ENCODE results near the gene CANT1.

CANT1 gene

GRCh38 chr17:78988152-78988551, 21.4 kb downstream of the CANT1 start:
- no peaks in the 10 kb centered on the region for H3K27me3 ChIP-seq (ENCODE audit: control insufficient read depth in 2 of 2, insufficient read depth in 2 of 2, low read length in 2 of 2)
- H3K4me1 ChIP-seq (ENCODE audit: control insufficient read depth in 2 of 2, insufficient read depth in 2 of 2, low read length in 2 of 2) = peaks cover 18 to 19% of the 10 kb centered on the region in 2 donors
- no peak overlapping the region for H3K9ac ChIP-seq (ENCODE audit: low read depth in 1 of 2, low read length in 2 of 2)
- H3K4me3 ChIP-seq (ENCODE audit: low read length in 2 of 2) = no peak overlapping the region
- peaks cover 31% of the 10 kb centered on the region in 2 donors for H3K36me3 ChIP-seq (ENCODE audit: control insufficient read depth in 2 of 2, insufficient read depth in 2 of 2, low read length in 2 of 2)
- no peak overlapping the region for H3K27ac ChIP-seq (ENCODE audit: low read depth in 2 of 2, low read length in 2 of 2)
- no peaks in the 10 kb centered on the region for H3K9me3 ChIP-seq (ENCODE audit: control insufficient read depth in 2 of 2, low read length in 2 of 2)

- Histone ChIP-seq H3K4me1 (ENCODE audit: control insufficient read depth in 2 of 2, insufficient read depth in 2 of 2, low read length in 2 of 2) (peaks cover 11 to 15% of the 10 kb centered on the region in 2 donors), H3K9ac (ENCODE audit: low read depth in 1 of 2, low read length in 2 of 2) (peak overlapping the region; percentile 5 to 63), H3K27me3 (ENCODE audit: control insufficient read depth in 2 of 2, insufficient read depth in 2 of 2, low read length in 2 of 2) (no peaks in the 10 kb centered on the region), H3K27ac (ENCODE audit: low read depth in 2 of 2, low read length in 2 of 2) (peak overlapping the region; percentile 57 to 68), H3K9me3 (ENCODE audit: control insufficient read depth in 2 of 2, low read length in 2 of 2) (no peaks in the 10 kb centered on the region), H3K4me3 (ENCODE audit: low read length in 2 of 2) (peak overlapping the region; percentile 42 to 46), H3K36me3 (ENCODE audit: control insufficient read depth in 2 of 2, insufficient read depth in 2 of 2, low read length in 2 of 2) (peaks cover 18 to 19% of the 10 kb centered on the region in 2 donors)
These were observed 22.8 kb downstream of the CANT1 start for GRCh38 chr17:78986649-78987328.

GRCh38 chr17:78986048-78986648, 23.4 kb downstream of the CANT1 start:
- Histone ChIP-seq H3K4me1 (ENCODE audit: control insufficient read depth in 2 of 2, insufficient read depth in 2 of 2, low read length in 2 of 2) (peaks cover 11 to 15% of the 10 kb centered on the region in 2 donors), H3K36me3 (ENCODE audit: control insufficient read depth in 2 of 2, insufficient read depth in 2 of 2, low read length in 2 of 2) (peaks cover 11 to 12% of the 10 kb centered on the region in 2 donors), H3K4me3 (ENCODE audit: low read length in 2 of 2) (peak overlapping the region in 1 of 2 donors; percentile 46), H3K27ac (ENCODE audit: low read depth in 2 of 2, low read length in 2 of 2) (peak overlapping the region; percentile 57 to 68), H3K27me3 (ENCODE audit: control insufficient read depth in 2 of 2, insufficient read depth in 2 of 2, low read length in 2 of 2) (no peaks in the 10 kb centered on the region), H3K9me3 (ENCODE audit: control insufficient read depth in 2 of 2, low read length in 2 of 2) (no peaks in the 10 kb centered on the region), H3K9ac (ENCODE audit: low read depth in 1 of 2, low read length in 2 of 2) (peak overlapping the region; percentile 5 to 63)

GRCh38 chr17:78985395-78985794, 24.2 kb downstream of the CANT1 start:
- Histone ChIP-seq H3K4me1 (ENCODE audit: control insufficient read depth in 2 of 2, insufficient read depth in 2 of 2, low read length in 2 of 2) (peaks cover 13 to 15% of the 10 kb centered on the region in 2 donors), H3K4me3 (ENCODE audit: low read length in 2 of 2) (no peak overlapping the region), H3K36me3 (ENCODE audit: control insufficient read depth in 2 of 2, insufficient read depth in 2 of 2, low read length in 2 of 2) (peaks cover 4 to 6% of the 10 kb centered on the region in 2 donors), H3K9me3 (ENCODE audit: control insufficient read depth in 2 of 2, low read length in 2 of 2) (no peaks in the 10 kb centered on the region), H3K27ac (ENCODE audit: low read depth in 2 of 2, low read length in 2 of 2) (peak overlapping the region in 1 of 2 donors; percentile 13), H3K27me3 (ENCODE audit: control insufficient read depth in 2 of 2, insufficient read depth in 2 of 2, low read length in 2 of 2) (no peaks in the 10 kb centered on the region), H3K9ac (ENCODE audit: low read depth in 1 of 2, low read length in 2 of 2) (peak overlapping the region in 1 of 2 donors; percentile 1)

- Histone ChIP-seq H3K9me3 (ENCODE audit: control insufficient read depth in 2 of 2, low read length in 2 of 2) (no peaks in the 10 kb centered on the region), H3K9ac (ENCODE audit: low read depth in 1 of 2, low read length in 2 of 2) (no peak overlapping the region), H3K27ac (ENCODE audit: low read depth in 2 of 2, low read length in 2 of 2) (no peak overlapping the region), H3K4me1 (ENCODE audit: control insufficient read depth in 2 of 2, insufficient read depth in 2 of 2, low read length in 2 of 2) (peaks cover 34 to 37% of the 10 kb centered on the region in 2 donors), H3K36me3 (ENCODE audit: control insufficient read depth in 2 of 2, insufficient read depth in 2 of 2, low read length in 2 of 2) (peaks cover 0 to 5% of the 10 kb centered on the region in 2 donors), H3K4me3 (ENCODE audit: low read length in 2 of 2) (no peak overlapping the region), H3K27me3 (ENCODE audit: control insufficient read depth in 2 of 2, insufficient read depth in 2 of 2, low read length in 2 of 2) (no peaks in the 10 kb centered on the region)
These were observed 28.3 kb downstream of the CANT1 start for GRCh38 chr17:78981010-78981888.

GRCh38 chr17:78980624-78980972, 29.0 kb downstream of the CANT1 start:
- Histone ChIP-seq H3K27ac (ENCODE audit: low read depth in 2 of 2, low read length in 2 of 2) (peak overlapping the region; percentile 88 to 89), H3K9ac (ENCODE audit: low read depth in 1 of 2, low read length in 2 of 2) (peak overlapping the region in 1 of 2 donors; percentile 73), H3K4me1 (ENCODE audit: control insufficient read depth in 2 of 2, insufficient read depth in 2 of 2, low read length in 2 of 2) (peaks cover 37 to 42% of the 10 kb centered on the region in 2 donors), H3K36me3 (ENCODE audit: control insufficient read depth in 2 of 2, insufficient read depth in 2 of 2, low read length in 2 of 2) (peaks cover 0 to 5% of the 10 kb centered on the region in 2 donors), H3K27me3 (ENCODE audit: control insufficient read depth in 2 of 2, insufficient read depth in 2 of 2, low read length in 2 of 2) (no peaks in the 10 kb centered on the region), H3K9me3 (ENCODE audit: control insufficient read depth in 2 of 2, low read length in 2 of 2) (no peaks in the 10 kb centered on the region), H3K4me3 (ENCODE audit: low read length in 2 of 2) (no peak overlapping the region)

GRCh38 chr17:78979780-78980623, 29.6 kb downstream of the CANT1 start, which contains the start of gene LGALS3BP:
TSS of gene LGALS3BP (minus strand) at chr17:78979923. CDS start at chr17:78977191, 2,732 bp downstream.
- Histone ChIP-seq H3K27me3 (ENCODE audit: control insufficient read depth in 2 of 2, insufficient read depth in 2 of 2, low read length in 2 of 2) (no peaks in the 10 kb centered on the region), H3K4me3 (ENCODE audit: low read length in 2 of 2) (peak within 1 kb of the TSS; percentile 71 to 78), H3K9ac (ENCODE audit: low read depth in 1 of 2, low read length in 2 of 2) (peak within 1 kb of the TSS; percentile 70 to 73), H3K36me3 (ENCODE audit: control insufficient read depth in 2 of 2, insufficient read depth in 2 of 2, low read length in 2 of 2) (peaks cover 0 to 5% of the 10 kb centered on the region in 2 donors), H3K4me1 (ENCODE audit: control insufficient read depth in 2 of 2, insufficient read depth in 2 of 2, low read length in 2 of 2) (peaks cover 38 to 42% of the 10 kb centered on the region in 2 donors), H3K9me3 (ENCODE audit: control insufficient read depth in 2 of 2, low read length in 2 of 2) (no peaks in the 10 kb centered on the region), H3K27ac (ENCODE audit: low read depth in 2 of 2, low read length in 2 of 2) (peak within 1 kb of the TSS; percentile 88 to 89)

- H3K9ac ChIP-seq (ENCODE audit: low read depth in 1 of 2, low read length in 2 of 2) = peak overlapping the region; percentile 41 to 57
- peak overlapping the region; percentile 27 to 35 for H3K27ac ChIP-seq (ENCODE audit: low read depth in 2 of 2, low read length in 2 of 2)
These were observed 31.3 kb downstream of the CANT1 start for GRCh38 chr17:78977997-78978973.

GRCh38 chr17:78977681-78977943, 32.0 kb downstream of the CANT1 start:
- Histone ChIP-seq H3K9ac (ENCODE audit: low read depth in 1 of 2, low read length in 2 of 2) (peak overlapping the region; percentile 29 to 41), H3K36me3 (ENCODE audit: control insufficient read depth in 2 of 2, insufficient read depth in 2 of 2, low read length in 2 of 2) (peaks cover 5 to 12% of the 10 kb centered on the region in 2 donors), H3K9me3 (ENCODE audit: control insufficient read depth in 2 of 2, low read length in 2 of 2) (no peaks in the 10 kb centered on the region), H3K27ac (ENCODE audit: low read depth in 2 of 2, low read length in 2 of 2) (peak overlapping the region in 1 of 2 donors; percentile 35), H3K4me1 (ENCODE audit: control insufficient read depth in 2 of 2, insufficient read depth in 2 of 2, low read length in 2 of 2) (peaks cover 42% of the 10 kb centered on the region in 2 donors), H3K27me3 (ENCODE audit: control insufficient read depth in 2 of 2, insufficient read depth in 2 of 2, low read length in 2 of 2) (no peaks in the 10 kb centered on the region), H3K4me3 (ENCODE audit: low read length in 2 of 2) (peak overlapping the region; percentile 70 to 78)

More at GRCh38 chr17:78977997-78978973, 31.3 kb downstream of the CANT1 start:
- no peaks in the 10 kb centered on the region for H3K27me3 ChIP-seq (ENCODE audit: control insufficient read depth in 2 of 2, insufficient read depth in 2 of 2, low read length in 2 of 2)
- H3K4me3 ChIP-seq (ENCODE audit: low read length in 2 of 2) = peak overlapping the region; percentile 70 to 78
- peaks cover 5 to 8% of the 10 kb centered on the region in 2 donors for H3K36me3 ChIP-seq (ENCODE audit: control insufficient read depth in 2 of 2, insufficient read depth in 2 of 2, low read length in 2 of 2)
- H3K4me1 ChIP-seq (ENCODE audit: control insufficient read depth in 2 of 2, insufficient read depth in 2 of 2, low read length in 2 of 2) = peaks cover 42% of the 10 kb centered on the region in 2 donors
- H3K9me3 ChIP-seq (ENCODE audit: control insufficient read depth in 2 of 2, low read length in 2 of 2) = no peaks in the 10 kb centered on the region

All from mucosa of rectum (tissue), 2 donors.